Lung (tissue), 12 donors: ENCODE results near the gene ROBO1. TPM values are rescaled to one million over a fixed set of nuclear protein-coding genes. Genes with fewer than 3 reads are reported as not detected.

ENCODE experiments used
- ATAC-seq: fragments of 200-7000 bp; cut with Tn5 transposase; one replicate; pipeline ENCODE4 v1.9.1; 2020; ENCODE audit warnings: moderate number of reproducible peaks; ENCODE audit not compliant: insufficient read depth, low FRiP score
- DNase-seq, 3 donors: peaks; one replicate each; pipeline ENCODE4 v3.0.0-alpha.2; 2013 to 2017
- H3K27ac ChIP-seq, 2 donors: one replicate each; pipeline ENCODE4 v1.5.1; 2013; ENCODE audit warnings: mild to moderate bottlenecking in 2 of 2, moderate library complexity in 2 of 2, control low read depth in 1 of 2, inconsistent platforms in 1 of 2, low read depth in 1 of 2, low read length in 1 of 2
- H3K27me3 ChIP-seq, 3 donors: one replicate each; pipeline ENCODE4 v1.5.1; 2013; ENCODE audit warnings: low read length in 2 of 3; ENCODE audit not compliant: control insufficient read depth in 3 of 3, insufficient read depth in 3 of 3
- H3K36me3 ChIP-seq, 4 donors: one replicate each; pipeline ENCODE4 v1.5.1; 2013; ENCODE audit warnings: low read length in 4 of 4, mild to moderate bottlenecking in 1 of 4, moderate library complexity in 1 of 4; ENCODE audit not compliant: control insufficient read depth in 4 of 4, insufficient read depth in 4 of 4
- H3K4me1 ChIP-seq, 5 donors: one replicate each; pipeline ENCODE4 v1.5.1; 2013; ENCODE audit warnings: low read length in 5 of 5, mild to moderate bottlenecking in 2 of 5, moderate library complexity in 1 of 5; ENCODE audit not compliant: control insufficient read depth in 5 of 5, insufficient read depth in 5 of 5
- H3K4me3 ChIP-seq: one replicate; pipeline ENCODE4 v1.5.1; 2013; ENCODE audit warnings: mild to moderate bottlenecking, control low read depth, moderate library complexity
- H3K9ac ChIP-seq, 2 donors: one replicate each; pipeline ENCODE4 v1.5.1; 2013; ENCODE audit warnings: low read length in 2 of 2, control low read depth in 1 of 2; ENCODE audit not compliant: insufficient read depth in 1 of 2
- H3K9me3 ChIP-seq, 4 donors: one replicate each; pipeline ENCODE4 v1.5.1; 2013; ENCODE audit warnings: low read length in 3 of 4, mild to moderate bottlenecking in 1 of 4, moderate library complexity in 1 of 4; ENCODE audit not compliant: control insufficient read depth in 4 of 4, insufficient read depth in 3 of 4
- WGBS, 2 donors: extraction: QIAGEN DNeasy Blood & Tissue Kit; methylation state at CpG; one replicate each; pipeline ENCODE4 v1.1.7; 2013; 5-methylcytosine and 5-hydroxymethylcytosine counted together
- polyA plus RNA-seq, 2 donors: library from polyadenylated mRNA; stranded (reverse); fragments of 200-250 nt; gene quantifications; one replicate each; pipeline ENCODE4 v1.2.1, GENCODE V29; 2013
- total RNA-seq, 2 donors: library from RNA; depleted of rRNA in 1 of 2; stranded (reverse); fragments of >200 nt in 1 of 2; gene quantifications; one replicate each; pipeline ENCODE4 v1.2.1, GENCODE V29; 2014 to 2021
- TF ChIP-seq, protein P1 (sequence below): IDR thresholded peaks from 2 replicates; pipeline ENCODE4 v1.5.1; 2012; ENCODE audit warnings: mild to moderate bottlenecking; ENCODE audit errors: control extremely low read depth, extremely low read depth
- donor health status: control.
- donor health status: control.
- donor health status: Bipolar disorder and iron deficiency.
- donor health status: healthy.
- donor health status: DM: yes; HTN: yes; CAD: no.

Gene ROBO1
- total and polyA plus RNA-seq, 4 donors = 2.6 to 72.6 (median 15.7) TPM

DNA sequence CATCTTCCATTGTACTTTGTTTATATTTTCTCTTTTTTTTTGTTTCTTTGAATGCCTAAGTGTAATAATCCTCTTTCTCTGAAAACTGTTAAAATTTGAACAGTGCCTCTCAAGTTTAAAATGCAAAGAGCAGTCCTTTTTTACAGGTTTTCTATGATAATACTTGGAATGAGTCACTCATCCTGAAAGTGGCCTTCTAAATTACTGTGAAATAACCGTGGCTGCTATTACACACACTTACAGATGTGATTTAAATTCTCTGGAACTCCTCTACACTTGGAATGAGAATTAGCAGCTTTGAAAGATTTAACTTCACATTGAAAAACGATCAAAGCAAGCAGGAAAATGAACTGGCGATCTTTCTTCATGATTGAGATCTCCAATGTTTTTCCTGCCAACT is 105.9 kb downstream of the ROBO1 start:
- H3K9me3 ChIP-seq = no peaks in the 10 kb centered on the region
- no peak for DNase-seq
- TF ChIP-seq, protein P1, sequence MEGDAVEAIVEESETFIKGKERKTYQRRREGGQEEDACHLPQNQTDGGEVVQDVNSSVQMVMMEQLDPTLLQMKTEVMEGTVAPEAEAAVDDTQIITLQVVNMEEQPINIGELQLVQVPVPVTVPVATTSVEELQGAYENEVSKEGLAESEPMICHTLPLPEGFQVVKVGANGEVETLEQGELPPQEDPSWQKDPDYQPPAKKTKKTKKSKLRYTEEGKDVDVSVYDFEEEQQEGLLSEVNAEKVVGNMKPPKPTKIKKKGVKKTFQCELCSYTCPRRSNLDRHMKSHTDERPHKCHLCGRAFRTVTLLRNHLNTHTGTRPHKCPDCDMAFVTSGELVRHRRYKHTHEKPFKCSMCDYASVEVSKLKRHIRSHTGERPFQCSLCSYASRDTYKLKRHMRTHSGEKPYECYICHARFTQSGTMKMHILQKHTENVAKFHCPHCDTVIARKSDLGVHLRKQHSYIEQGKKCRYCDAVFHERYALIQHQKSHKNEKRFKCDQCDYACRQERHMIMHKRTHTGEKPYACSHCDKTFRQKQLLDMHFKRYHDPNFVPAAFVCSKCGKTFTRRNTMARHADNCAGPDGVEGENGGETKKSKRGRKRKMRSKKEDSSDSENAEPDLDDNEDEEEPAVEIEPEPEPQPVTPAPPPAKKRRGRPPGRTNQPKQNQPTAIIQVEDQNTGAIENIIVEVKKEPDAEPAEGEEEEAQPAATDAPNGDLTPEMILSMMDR = no peak
- no peak overlapping the region for H3K9ac ChIP-seq
- H3K27ac ChIP-seq = no peak overlapping the region
- H3K4me3 ChIP-seq = no peak overlapping the region
- no peak for ATAC-seq
- 62 to 72% methylated on average over 3 of the region's 3 CpGs for WGBS, 2 donors
- no peaks in the 10 kb centered on the region for H3K4me1 ChIP-seq
- no peaks in the 10 kb centered on the region for H3K36me3 ChIP-seq
- no peaks in the 10 kb centered on the region for H3K27me3 ChIP-seq

DNA sequence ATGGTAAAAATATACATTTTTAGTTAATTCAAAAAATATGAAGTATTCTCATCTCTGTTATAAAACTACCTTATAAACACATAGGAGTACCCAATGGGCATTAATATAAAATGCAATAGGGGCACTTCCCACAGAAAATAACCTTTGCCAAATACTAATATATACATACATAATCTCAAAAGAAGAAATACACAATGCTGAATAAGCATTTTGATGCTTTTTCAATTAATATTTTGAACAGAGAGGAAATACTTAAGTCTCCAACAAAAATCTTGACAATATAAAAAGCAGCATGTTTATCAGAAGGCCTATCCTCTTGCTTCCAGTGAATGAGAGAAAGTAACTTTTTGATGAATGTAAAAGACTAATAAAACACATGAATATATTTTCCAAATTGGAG is 110.7 kb downstream of the ROBO1 start:
- TF ChIP-seq, protein P1 = no peak
- no peak overlapping the region for H3K4me3 ChIP-seq
- ATAC-seq (no peak), DNase-seq (no peak)
- no peak overlapping the region for H3K9ac ChIP-seq
- H3K27ac ChIP-seq = no peak overlapping the region
- no peaks in the 10 kb centered on the region for H3K4me1 ChIP-seq
- H3K9me3 ChIP-seq = no peaks in the 10 kb centered on the region
- H3K27me3 ChIP-seq = no peaks in the 10 kb centered on the region
- no peaks in the 10 kb centered on the region for H3K36me3 ChIP-seq

DNA sequence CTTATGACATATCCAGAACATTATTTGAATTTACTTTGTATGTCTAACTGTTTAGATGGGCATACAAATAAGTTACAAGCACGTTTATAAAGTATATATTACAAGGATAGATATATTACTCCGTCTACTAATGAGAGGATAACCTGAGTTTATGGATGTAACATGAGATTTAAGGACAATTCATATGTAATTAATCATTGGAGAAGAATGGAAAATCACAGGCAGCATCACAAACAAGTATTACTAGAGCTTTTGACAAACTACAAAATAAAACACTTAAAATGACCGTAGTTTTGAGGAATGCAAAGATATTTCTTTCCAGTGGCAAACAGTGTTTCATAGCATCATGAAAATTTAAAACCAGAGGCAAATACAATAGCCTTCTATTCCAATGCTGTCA is 113.8 kb downstream of the ROBO1 start:
- Histone ChIP-seq H3K27me3 (no peaks in the 10 kb centered on the region), H3K4me3 (no peak overlapping the region), H3K9me3 (no peaks in the 10 kb centered on the region), H3K4me1 (no peaks in the 10 kb centered on the region), H3K27ac (no peak overlapping the region), H3K9ac (no peak overlapping the region), H3K36me3 (no peaks in the 10 kb centered on the region)
- WGBS, 2 donors = 62 to 66% methylated on average over 3 of the region's 3 CpGs
- TF ChIP-seq, protein P1 = no peak
- DNase-seq (no peak), ATAC-seq (no peak)

DNA sequence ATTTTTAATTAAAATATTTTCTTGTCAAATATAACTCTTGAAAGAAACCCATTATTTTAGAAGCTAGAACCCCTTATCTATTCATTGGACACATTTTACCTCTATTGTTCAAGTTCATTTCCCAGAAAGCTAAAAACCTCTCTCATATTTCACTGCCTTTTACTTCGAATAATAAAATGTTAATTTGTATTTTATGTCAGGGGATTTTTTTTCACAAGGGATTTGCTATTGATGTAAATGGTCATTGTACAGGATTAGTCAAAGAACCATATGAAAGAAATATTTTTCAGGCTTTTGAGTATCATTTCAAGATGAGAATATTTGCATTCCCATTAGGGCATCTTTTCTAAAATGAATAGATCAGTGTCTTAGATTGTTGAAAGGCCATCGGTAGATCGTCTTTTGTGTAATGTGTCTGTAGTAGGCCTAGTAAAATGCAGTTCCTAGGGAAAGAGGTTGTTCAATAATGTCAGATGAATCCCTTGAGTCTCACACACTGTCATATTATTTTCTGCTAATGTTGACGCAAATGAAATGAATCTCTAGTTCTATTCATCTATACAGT is 114.5 kb downstream of the ROBO1 start:
- no peak for DNase-seq
- WGBS, 2 donors = 72 to 81% methylated on average over 4 of the region's 4 CpGs

More for the DNA sequence above, 114.5 kb downstream of the ROBO1 start:
- ATAC-seq = no peak
- H3K4me3 ChIP-seq = no peak overlapping the region
- TF ChIP-seq, protein P1 = no peak
- no peaks in the 10 kb centered on the region for H3K9me3 ChIP-seq
- H3K27me3 ChIP-seq = no peaks in the 10 kb centered on the region
- H3K9ac ChIP-seq = no peak overlapping the region
- no peak overlapping the region for H3K27ac ChIP-seq
- H3K36me3 ChIP-seq = no peaks in the 10 kb centered on the region
- H3K4me1 ChIP-seq = no peaks in the 10 kb centered on the region
